HL-60/S4 treated with phorbol 12-myristate 13-acetate at 8.2 ng/mL for 4 days and 3 days (cell line): ENCODE results near the gene COL6A2.
"Not testable (repeated sequence)": the region's sequence is repeated elsewhere in the genome, so short reads cannot be mapped to it uniquely, and the experiment has no call there.

Experiments
- in situ Hi-C: fragments of 300-500 bp; cut with MboI; formaldehyde crosslinking; loops from 2 replicates; pipeline ENCODE4 v1.15.0; 2022; ENCODE audit warnings: low sequenced_read_pairs

The COL6A2 gene

DNA sequence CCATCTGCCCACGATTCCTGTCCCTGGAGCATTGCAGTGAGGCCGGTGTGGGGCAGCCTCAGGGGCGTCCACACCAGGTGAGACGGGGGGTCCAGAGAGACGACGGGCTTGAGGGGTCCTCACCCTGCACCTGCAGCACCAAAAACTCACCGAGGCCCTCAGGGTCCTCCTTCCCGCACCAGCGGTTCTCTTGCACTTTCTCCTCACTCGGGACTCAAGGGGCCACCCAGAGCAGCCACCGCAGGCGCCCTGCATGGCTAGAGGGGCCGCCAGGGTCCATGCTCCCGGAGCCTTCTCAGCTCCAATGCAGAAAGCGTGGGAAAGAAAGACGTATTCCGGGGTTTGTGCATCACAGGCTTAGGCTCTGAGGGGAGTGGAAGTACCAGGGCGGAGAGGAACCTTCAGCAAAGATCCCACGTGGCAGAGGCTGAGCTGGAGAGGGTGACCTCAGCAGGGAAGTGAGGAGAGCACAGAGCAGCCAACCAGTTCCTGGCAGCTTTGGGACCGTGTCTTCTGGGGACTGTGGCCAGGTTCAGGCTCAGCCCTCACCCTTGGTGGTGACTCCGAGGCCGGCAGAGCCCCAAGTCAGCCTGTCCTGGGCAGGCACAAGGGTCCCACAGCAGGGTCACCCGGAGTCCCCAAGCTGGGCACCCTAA, 19.5 kb upstream of the COL6A2 start:
- in situ Hi-C loops: no loop called here

DNA sequence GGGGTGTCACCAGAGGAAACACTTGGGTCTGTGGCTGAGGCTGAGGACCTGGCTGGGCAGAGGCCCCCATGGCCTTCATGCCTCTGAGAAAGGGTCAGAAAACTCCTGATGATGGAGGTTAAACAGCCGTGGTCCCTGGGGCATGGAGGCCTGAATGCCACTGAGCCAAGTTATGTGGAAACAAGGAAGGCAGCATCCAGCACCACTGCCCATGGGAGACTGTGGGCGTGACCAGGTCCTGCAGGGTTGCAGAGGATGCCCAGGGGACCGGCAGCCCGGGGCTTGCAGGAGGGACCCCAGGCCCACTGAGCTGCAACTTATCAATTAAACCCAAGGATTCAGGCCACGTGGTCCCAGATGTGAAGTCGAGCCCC, 18.9 kb upstream of the COL6A2 start:
- in situ Hi-C loops: no loop called here

DNA sequence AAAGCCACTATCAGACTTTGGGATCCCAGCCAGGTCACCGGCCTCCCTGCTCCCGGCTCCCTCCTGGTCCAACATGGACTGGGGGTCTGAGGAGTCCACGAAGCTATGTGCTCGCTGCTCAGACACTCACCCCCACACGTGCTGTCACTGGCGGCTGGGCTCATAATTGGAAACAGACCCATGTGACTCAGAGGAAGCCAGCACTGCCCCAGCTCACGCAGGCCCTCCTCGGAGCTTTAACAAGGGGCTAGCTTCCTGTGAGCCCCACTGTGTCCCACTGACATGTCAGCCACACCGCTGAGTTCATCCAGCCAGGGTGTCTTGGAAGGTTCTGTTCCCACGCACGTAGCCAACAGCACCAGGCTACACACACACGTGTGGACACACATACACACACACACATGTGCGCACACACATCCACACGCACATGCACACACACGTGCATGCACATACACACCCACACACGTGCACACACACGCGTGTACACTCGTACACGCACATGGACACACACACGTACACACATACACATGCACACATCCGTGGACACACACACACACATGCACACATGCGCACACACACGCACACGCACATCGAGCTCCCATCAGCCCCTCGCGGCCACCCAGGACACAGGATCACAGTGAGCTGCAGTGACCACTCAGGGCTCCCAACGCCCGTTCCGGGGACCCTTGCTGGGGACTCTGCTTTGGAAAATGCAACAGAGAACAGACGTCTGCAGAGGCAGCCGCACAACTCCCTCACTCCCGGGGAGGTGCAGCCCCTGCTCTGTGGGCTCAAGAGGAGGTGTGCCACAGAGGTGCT, 18.4 kb upstream of the COL6A2 start:
- in situ Hi-C loops: no loop called here

GRCh38 chr21:46080171-46081021, 17.5 kb upstream of the COL6A2 start:
- in situ Hi-C loops: no loop called here

DNA sequence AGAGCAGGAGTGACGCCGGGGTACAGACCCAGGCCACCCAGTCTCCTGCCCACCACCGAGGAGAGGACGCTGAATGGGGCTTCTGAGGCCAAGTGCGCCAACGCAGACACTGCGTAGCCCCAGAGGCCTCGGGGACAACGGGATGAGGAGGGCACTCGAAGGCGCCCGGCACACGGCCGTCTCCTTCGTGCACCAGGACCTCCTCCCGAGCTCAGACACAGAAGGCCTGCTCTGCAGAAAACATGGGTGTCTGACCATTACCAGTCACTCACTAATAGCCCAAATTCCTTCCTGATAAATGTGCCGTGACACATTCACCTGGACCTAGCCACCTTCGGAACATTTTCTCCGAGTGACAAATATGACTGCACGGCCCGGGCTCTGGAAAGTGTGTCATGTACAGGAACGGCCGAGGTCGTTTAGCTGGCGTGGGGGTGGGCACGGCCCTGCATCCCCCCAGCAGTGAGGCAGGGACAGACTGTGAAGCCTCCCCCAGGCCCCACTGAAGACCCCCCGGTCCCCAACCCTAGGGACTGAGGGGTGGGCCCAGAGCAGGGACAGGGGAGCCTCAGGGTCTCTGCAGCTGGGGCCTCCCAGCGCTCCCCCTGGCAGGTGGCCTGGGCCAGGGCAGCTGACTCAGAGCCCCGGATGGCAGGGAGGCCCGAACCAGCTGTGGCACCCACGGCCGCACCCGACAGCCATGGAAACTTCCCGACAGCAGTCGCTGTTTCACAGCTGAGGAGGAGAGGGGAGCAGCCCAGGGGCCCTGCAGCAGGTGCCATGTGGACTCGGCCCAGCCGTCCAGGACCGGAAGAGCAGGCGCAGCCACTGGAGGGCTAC, 16.7 kb upstream of the COL6A2 start:
- in situ Hi-C loops: no loop called here

- in situ Hi-C loops: no loop called here
Measured at GRCh38 chr21:46081862-46082712, 15.8 kb upstream of the COL6A2 start.

GRCh38 chr21:46082713-46082962, 15.3 kb upstream of the COL6A2 start:
- in situ Hi-C loops: no loop called here

DNA sequence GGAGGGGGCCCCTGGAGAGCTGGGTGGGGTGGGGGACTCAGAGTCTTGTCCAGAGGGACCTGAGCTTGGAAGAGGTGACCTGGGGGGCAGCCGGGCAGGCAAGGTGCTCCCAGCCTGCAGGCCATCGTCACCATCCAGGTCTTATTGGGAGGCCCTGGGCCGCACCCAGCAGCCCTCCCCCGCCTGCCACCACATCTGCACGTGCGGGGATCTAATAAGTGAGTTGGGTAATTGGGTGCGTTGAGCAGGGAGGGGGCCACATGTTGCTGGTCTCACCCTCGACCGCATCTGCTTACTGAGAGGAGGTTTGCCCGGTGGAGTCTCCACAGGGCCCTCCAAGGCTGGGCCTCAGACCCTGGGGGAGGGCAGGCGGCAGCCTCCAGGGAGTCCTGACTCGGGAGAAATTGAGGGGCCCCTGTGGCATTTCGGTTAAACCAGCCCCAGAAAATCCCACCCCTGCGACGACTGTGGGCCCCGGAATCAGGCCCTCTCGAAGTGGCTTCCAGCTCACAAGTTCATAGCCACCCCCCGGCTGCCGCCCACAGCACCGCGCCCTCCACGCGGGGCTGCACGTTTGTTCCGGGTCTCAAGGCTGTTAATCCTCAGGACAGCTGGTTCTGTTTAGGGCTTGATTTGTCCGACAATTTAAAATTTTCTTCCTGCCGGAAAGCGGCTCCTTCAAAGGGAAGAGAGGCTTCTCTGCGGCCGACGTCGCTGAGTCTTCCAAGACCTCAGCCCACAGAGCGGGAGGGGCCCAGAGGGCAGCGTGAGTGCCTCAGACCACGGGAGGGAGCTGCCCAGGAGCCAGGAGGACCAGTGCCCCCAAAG, 14.7 kb upstream of the COL6A2 start:
- in situ Hi-C loops: no loop called here

DNA sequence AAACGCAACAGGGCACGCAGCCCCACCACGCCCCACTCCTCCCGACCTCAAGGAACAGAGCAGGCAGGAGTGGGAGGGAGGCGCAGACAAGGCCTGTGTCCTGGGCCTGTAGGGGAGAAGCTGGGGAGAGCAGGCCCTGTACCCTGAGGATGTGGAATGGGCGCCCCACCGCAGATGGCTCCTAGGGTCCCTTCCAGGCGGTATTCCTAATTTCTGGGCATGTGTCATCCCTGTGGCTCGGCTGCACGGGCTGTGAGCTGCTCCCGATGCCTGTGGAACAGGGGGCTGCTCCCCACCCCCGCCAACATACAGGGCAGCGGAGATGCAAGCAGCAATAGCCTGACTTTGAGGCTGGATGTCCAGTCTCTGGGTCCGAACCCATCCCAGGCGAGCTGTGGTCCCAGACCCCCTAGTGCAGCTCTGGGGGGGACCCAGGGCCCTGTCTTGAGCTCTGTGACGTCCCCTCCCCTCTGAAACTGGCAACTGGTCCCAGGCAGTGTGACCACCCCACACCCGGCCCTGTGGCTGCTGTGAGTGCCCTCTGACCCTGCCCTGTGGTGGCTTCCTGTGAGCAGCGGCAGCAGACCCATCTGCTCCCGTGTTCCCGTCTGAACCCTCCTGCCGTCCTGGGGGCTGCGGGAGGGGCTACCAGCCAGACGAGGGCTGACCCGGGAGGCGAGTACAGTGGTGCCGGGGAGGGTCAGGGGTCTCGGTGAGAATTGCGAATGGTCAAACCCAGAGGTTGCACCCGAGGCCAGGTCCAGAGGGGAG, 13.9 kb upstream of the COL6A2 start:
- in situ Hi-C loops: no loop called here

DNA sequence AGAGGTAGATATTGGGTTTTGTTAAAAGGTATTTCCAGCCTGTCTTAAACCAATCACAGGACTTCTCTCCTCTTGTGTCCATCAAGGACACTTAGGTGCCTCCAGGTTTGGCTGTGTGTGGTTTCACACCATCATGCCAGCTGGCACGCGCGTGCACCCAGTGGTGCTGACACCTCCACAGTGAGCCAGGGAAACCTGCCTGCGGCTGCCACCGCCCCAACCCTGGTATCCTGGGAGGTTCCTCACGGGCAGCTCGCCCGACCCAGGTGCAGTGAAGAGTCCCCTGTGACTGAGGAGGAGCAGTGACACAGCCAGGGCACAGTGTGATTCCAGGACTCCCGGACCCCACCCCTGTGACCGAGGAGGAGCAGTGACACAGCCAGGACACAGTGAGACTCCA, 13.2 kb upstream of the COL6A2 start:
- in situ Hi-C loops: no loop called here

DNA sequence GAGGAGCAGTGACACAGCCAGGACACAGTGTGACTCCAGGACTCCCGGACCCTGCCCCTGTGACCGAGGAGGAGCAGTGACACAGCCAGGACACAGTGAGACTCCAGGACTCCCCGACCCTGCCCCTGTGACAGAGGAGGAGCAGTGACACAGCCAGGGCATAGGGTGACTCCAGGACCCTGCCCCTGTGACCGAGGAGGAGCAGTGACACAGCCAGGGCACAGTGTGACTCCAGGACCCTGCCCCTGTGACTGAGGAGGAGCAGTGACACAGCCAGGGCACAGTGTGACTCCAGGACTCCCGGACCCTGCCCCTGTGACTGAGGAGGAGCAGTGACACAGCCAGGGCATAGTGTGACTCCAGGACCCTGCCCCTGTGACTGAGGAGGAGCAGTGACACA, 12.7 kb upstream of the COL6A2 start:
- in situ Hi-C loops: not testable (repeated sequence)

- in situ Hi-C loops: no loop called here
Measured at GRCh38 chr21:46087641-46088040, 10.3 kb upstream of the COL6A2 start.

GRCh38 chr21:46088189-46088588, 9.7 kb upstream of the COL6A2 start:
- in situ Hi-C loops: no loop called here

DNA sequence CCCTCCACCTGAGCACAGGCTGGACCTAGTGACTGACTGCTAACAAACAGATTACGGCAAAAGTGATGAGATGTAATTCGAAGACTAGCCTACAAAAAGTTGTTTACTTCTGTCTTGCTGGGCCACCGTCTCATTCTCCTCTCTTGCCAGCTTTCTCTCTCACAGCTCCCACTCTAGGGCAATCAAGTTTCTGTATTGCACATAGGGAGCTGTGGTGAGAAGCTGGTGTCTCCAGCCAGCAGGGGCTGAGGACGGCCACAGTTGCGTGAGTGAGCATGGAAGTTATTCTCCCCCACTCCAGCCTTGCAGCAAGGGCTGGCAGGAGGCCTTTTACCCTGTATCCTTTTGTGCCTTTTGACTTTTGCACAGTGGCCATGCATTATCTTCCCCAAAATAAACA, 8.6 kb upstream of the COL6A2 start:
- in situ Hi-C loops: no loop called here

DNA sequence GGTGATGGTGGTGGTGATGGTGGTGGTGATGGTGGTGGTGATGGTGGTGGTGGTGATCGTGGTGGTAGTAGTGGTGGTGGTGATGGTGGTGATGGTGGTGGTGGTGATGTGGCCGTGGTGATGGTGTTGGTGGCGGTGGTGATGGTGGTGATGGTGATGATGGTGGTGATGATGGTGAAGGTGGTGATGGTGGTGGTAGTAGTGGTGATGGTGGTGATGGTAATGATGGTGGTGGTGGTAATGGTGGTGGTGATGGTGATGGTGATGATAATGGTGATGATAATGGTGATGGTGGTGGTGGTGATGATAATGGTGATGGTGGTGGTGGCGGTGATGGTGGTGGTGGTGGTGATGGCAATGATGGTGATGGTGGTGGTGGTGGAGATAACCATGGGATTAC, 6.8 kb upstream of the COL6A2 start:
- in situ Hi-C loops: no loop called here

DNA sequence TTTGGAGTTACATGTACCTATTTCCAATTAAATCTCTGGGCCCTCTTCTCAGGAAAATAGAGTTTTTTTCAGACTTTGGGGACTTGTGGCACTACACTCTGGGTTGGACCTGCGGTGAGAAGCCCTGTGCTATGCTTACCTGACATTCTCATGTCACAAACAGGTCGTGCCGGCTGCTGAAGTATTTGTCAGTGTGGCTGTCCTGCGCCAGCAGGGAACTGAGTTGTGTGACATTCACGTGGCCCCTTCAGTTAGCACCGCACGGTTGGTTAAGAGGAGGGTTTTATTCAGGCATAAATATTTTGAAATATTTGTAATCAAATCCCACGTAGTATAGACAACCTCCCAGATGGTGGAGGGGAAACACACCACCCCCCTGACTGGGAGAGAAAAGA, 6.3 kb upstream of the COL6A2 start:
- in situ Hi-C loops: no loop called here

DNA sequence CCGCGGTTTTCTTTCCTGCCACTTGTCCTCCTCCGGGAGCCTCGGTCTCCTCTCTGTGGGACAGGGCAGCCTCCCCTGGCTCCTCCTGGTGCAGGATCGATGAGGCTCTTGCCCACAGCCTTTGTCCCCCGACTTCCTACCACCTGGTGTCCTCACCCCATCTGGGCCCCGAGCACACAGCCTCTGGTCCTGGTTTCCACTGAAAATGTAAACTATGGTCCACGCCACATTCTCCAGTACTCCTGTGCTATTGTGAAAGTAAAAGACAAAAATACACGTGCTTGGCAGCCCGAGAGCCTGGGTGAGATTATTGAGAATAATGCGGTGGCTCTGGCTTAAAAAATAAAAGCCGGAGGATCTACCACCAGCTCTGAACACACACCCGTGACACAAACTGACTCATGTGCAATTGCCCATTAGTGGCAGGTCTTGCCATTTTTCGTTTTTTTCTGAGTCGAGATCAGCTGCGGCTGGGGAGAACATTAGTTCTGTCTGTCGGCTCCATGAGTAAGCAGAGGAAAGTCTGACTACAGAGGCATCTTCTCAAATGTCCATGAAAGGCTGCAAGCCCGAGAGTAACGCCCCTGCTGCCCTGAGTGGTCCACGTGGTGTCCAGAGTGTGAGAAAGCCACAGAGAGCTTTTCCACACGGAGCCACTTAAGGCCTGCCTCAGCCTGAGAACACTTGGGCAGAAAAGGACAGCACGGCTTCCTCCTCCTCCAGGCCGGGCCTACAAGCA, 5.7 kb upstream of the COL6A2 start:
- in situ Hi-C loops: no loop called here
